ENCODE measurements around the gene OGG1.

OGG1 gene

DNA sequence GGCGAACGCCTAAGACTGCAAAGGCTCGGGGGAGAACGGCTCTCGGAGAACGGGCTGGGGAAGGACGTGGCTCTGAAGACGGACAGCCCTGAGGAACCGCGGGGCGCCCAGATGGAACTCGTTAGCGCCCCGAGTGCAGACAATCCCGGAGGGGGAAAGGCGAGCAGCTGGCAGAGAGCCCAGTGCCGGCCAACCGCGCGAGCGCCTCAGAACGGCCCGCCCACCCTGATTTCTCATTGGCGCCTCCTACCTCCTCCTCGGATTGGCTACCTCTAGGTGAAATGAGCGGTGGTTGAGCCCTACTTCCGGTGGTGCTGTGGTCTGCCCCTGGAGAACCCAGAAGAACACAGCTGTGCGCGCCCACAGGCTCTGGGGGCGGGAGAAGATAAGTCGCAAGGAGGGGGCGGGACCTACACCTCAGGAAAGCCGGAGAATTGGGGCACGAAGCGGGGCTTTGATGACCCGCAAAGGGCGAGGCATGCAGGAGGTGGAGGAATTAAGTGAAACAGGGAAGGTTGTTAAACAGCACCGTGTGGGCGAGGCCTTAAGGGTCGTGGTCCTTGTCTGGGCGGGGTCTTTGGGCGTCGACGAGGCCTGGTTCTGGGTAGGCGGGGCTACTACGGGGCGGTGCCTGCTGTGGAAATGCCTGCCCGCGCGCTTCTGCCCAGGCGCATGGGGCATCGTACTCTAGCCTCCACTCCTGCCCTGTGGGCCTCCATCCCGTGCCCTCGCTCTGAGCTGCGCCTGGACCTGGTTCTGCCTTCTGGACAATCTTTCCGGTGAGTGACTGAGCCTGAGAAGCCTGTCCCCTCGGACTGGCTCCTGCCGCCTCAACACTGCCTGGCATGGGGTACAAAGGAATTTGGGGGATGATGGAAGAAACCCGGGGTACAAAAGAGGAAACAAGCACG is at the start of gene OGG1 (continued):
- TF ChIP-seq ZNF174 (tag by site-specific recombination; IDR thresholded peaks at IDR 0.05) (no peak), ZNF114 (tag by site-specific recombination; IDR thresholded peaks at IDR 0.05) (no peak), ZFP69B (tag by site-specific recombination; IDR thresholded peaks at IDR 0.05) (peak; percentile 30; the same call in 1 of the 2 replicates), ZNF501 (tag by site-specific recombination; IDR thresholded peaks at IDR 0.05) (peak; percentile 54), SP7 (tag by site-specific recombination; IDR thresholded peaks at IDR 0.05) (peak; percentile 82; the same call in 1 of the 2 replicates), RBAK (tag by site-specific recombination; IDR thresholded peaks at IDR 0.05) (no peak), HOXD13 (CRISPR knock-in tag; IDR thresholded peaks at IDR 0.05; ENCODE audit: borderline replicate concordance) (no peak), ZNF416 (tag by site-specific recombination; IDR thresholded peaks at IDR 0.05) (no peak), ZNF837 (tag by site-specific recombination; IDR thresholded peaks at IDR 0.05) (0 out of 2 replicates have a peak, but pooled peaks have one; percentile 57), MYNN (tag by site-specific recombination; IDR thresholded peaks at IDR 0.05; ENCODE audit: borderline replicate concordance) (no peak), ZNF391 (tag by site-specific recombination; IDR thresholded peaks at IDR 0.05; ENCODE audit: borderline replicate concordance, low read depth) (peak; percentile 21; the same call in 1 of the 2 replicates), SP3 (tag by site-specific recombination; IDR thresholded peaks at IDR 0.05) (peak; percentile 97), ZNF121 (tag by site-specific recombination; IDR thresholded peaks at IDR 0.05) (peak; percentile 73; the same call in 1 of the 2 replicates), ZNF132 (tag by site-specific recombination; IDR thresholded peaks at IDR 0.05; ENCODE audit: borderline replicate concordance) (no peak), ZNF324 (tag by site-specific recombination; IDR thresholded peaks at IDR 0.05) (peak; percentile 38; the same call in 1 of the 2 replicates), ZNF768 (tag by site-specific recombination; IDR thresholded peaks at IDR 0.05) (no peak), ZXDB (tag by site-specific recombination; IDR thresholded peaks at IDR 0.05) (peak; percentile 100), EGR2 (tag by site-specific recombination; IDR thresholded peaks at IDR 0.05; ENCODE audit: low read depth) (peak; percentile 99), KLF10 (tag by site-specific recombination; IDR thresholded peaks at IDR 0.05) (peak; percentile 89), ZNF426 (tag by site-specific recombination; IDR thresholded peaks at IDR 0.05) (no peak), SP2 (tag by site-specific recombination; IDR thresholded peaks at IDR 0.05) (peak; percentile 97), SCRT2 (tag by site-specific recombination; IDR thresholded peaks at IDR 0.05) (peak; percentile 46; the same call in 1 of the 2 replicates), ZNF394 (tag by site-specific recombination; IDR thresholded peaks at IDR 0.05; ENCODE audit: borderline replicate concordance) (peak; percentile 34; the same call in 1 of the 2 replicates), KLF16 (tag by site-specific recombination; IDR thresholded peaks at IDR 0.05) (peak; percentile 92), ZFP37 (tag by site-specific recombination; IDR thresholded peaks at IDR 0.05) (peak; percentile 87; the same call in 1 of the 2 replicates), ZNF19 (tag by site-specific recombination; IDR thresholded peaks at IDR 0.05; ENCODE audit: low read depth) (no peak)
- TF ChIP-seq, protein P1, sequence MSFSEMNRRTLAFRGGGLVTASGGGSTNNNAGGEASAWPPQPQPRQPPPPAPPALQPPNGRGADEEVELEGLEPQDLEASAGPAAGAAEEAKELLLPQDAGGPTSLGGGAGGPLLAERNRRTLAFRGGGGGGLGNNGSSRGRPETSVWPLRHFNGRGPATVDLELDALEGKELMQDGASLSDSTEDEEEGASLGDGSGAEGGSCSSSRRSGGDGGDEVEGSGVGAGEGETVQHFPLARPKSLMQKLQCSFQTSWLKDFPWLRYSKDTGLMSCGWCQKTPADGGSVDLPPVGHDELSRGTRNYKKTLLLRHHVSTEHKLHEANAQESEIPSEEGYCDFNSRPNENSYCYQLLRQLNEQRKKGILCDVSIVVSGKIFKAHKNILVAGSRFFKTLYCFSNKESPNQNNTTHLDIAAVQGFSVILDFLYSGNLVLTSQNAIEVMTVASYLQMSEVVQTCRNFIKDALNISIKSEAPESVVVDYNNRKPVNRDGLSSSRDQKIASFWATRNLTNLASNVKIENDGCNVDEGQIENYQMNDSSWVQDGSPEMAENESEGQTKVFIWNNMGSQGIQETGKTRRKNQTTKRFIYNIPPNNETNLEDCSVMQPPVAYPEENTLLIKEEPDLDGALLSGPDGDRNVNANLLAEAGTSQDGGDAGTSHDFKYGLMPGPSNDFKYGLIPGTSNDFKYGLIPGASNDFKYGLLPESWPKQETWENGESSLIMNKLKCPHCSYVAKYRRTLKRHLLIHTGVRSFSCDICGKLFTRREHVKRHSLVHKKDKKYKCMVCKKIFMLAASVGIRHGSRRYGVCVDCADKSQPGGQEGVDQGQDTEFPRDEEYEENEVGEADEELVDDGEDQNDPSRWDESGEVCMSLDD (tag by site-specific recombination; IDR thresholded peaks at IDR 0.05), result peak; percentile 81
- TF ChIP-seq, protein P2, sequence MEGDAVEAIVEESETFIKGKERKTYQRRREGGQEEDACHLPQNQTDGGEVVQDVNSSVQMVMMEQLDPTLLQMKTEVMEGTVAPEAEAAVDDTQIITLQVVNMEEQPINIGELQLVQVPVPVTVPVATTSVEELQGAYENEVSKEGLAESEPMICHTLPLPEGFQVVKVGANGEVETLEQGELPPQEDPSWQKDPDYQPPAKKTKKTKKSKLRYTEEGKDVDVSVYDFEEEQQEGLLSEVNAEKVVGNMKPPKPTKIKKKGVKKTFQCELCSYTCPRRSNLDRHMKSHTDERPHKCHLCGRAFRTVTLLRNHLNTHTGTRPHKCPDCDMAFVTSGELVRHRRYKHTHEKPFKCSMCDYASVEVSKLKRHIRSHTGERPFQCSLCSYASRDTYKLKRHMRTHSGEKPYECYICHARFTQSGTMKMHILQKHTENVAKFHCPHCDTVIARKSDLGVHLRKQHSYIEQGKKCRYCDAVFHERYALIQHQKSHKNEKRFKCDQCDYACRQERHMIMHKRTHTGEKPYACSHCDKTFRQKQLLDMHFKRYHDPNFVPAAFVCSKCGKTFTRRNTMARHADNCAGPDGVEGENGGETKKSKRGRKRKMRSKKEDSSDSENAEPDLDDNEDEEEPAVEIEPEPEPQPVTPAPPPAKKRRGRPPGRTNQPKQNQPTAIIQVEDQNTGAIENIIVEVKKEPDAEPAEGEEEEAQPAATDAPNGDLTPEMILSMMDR (tag by site-specific recombination; IDR thresholded peaks at IDR 0.05), result peak; percentile 82
- TF ChIP-seq, protein P3, sequence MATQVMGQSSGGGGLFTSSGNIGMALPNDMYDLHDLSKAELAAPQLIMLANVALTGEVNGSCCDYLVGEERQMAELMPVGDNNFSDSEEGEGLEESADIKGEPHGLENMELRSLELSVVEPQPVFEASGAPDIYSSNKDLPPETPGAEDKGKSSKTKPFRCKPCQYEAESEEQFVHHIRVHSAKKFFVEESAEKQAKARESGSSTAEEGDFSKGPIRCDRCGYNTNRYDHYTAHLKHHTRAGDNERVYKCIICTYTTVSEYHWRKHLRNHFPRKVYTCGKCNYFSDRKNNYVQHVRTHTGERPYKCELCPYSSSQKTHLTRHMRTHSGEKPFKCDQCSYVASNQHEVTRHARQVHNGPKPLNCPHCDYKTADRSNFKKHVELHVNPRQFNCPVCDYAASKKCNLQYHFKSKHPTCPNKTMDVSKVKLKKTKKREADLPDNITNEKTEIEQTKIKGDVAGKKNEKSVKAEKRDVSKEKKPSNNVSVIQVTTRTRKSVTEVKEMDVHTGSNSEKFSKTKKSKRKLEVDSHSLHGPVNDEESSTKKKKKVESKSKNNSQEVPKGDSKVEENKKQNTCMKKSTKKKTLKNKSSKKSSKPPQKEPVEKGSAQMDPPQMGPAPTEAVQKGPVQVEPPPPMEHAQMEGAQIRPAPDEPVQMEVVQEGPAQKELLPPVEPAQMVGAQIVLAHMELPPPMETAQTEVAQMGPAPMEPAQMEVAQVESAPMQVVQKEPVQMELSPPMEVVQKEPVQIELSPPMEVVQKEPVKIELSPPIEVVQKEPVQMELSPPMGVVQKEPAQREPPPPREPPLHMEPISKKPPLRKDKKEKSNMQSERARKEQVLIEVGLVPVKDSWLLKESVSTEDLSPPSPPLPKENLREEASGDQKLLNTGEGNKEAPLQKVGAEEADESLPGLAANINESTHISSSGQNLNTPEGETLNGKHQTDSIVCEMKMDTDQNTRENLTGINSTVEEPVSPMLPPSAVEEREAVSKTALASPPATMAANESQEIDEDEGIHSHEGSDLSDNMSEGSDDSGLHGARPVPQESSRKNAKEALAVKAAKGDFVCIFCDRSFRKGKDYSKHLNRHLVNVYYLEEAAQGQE (tag by site-specific recombination; IDR thresholded peaks at IDR 0.05), result no peak
- TF ChIP-seq, protein P4, sequence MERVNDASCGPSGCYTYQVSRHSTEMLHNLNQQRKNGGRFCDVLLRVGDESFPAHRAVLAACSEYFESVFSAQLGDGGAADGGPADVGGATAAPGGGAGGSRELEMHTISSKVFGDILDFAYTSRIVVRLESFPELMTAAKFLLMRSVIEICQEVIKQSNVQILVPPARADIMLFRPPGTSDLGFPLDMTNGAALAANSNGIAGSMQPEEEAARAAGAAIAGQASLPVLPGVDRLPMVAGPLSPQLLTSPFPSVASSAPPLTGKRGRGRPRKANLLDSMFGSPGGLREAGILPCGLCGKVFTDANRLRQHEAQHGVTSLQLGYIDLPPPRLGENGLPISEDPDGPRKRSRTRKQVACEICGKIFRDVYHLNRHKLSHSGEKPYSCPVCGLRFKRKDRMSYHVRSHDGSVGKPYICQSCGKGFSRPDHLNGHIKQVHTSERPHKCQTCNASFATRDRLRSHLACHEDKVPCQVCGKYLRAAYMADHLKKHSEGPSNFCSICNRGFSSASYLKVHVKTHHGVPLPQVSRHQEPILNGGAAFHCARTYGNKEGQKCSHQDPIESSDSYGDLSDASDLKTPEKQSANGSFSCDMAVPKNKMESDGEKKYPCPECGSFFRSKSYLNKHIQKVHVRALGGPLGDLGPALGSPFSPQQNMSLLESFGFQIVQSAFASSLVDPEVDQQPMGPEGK (tag by site-specific recombination; IDR thresholded peaks at IDR 0.05), result peak; percentile 97

Data from HEK293 (cell line).